Measurements from ENCODE around the gene SLC25A47. TPM values are rescaled to one million over a fixed set of nuclear protein-coding genes. Genes with fewer than 3 reads are reported as not detected.
A peak's percentile ranks its signal among the peaks of the same experiment; 100 is the strongest.

SLC25A47 gene
- total RNA-seq, 1 experiment from 2014 or later = not detected

DNA sequence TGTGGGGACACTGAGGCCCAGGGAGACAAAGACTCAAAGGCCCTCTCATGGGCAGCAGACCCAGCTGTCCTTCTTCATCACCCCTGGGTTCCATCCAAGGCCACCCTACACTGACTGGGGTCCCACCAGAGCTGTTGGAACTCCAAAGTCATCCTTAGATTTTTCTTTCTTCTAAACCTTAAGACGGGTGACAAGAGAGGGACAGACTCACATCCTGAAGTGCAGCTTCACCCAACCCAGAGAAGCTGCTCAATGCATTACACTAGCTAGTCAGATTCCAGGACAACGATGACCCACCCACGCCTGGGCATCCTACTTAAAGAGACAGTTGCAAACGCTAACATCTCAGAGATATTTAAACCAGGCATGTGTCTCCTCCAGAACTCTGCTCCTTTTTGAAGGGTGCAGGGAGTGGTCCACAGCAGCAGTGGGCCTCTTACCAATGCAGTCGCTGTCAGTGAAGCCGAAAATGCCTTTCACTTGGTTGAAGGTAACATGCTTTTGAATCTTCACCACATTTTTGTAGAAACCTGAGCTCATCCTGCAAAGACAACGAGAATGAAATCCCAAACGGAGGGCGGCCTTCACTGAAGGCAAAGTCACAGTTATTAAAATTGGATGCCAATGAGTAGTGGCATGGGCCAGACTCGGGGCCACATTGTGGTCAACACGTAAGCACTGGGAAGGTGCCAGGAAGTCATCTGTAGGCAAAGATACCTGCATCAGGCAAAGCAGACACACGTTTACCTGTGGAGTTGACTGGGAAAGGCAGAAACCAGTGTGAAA is 23.4 kb downstream of the SLC25A47 start:
- DNase-seq (ENCODE audit: low read depth) = no peak

DNA sequence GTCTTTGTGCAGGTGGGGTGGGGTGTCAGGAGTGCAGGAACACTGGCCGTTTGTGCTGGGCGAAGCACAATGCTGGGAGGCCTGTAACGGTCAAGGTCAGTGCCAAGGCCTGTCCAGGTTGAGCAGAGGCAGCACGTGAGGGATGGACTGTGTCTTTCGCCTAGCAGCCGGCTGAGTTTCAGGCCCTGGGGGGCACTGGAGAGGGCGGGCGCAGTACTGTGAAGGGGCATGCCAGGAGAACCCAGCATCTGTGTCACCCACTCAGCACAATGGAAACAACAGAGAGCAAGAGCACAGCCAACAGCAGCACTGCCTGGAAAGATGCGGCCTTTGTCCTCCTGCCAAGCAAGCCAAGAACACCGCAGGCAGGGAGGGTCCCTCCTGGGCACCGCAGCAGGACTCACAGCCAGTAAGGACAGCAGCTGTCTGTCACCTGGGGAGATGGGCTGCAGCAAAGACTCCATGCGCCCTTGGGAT is 25.2 kb downstream of the SLC25A47 start:
- DNase-seq (ENCODE audit: low read depth) = no peak

DNA sequence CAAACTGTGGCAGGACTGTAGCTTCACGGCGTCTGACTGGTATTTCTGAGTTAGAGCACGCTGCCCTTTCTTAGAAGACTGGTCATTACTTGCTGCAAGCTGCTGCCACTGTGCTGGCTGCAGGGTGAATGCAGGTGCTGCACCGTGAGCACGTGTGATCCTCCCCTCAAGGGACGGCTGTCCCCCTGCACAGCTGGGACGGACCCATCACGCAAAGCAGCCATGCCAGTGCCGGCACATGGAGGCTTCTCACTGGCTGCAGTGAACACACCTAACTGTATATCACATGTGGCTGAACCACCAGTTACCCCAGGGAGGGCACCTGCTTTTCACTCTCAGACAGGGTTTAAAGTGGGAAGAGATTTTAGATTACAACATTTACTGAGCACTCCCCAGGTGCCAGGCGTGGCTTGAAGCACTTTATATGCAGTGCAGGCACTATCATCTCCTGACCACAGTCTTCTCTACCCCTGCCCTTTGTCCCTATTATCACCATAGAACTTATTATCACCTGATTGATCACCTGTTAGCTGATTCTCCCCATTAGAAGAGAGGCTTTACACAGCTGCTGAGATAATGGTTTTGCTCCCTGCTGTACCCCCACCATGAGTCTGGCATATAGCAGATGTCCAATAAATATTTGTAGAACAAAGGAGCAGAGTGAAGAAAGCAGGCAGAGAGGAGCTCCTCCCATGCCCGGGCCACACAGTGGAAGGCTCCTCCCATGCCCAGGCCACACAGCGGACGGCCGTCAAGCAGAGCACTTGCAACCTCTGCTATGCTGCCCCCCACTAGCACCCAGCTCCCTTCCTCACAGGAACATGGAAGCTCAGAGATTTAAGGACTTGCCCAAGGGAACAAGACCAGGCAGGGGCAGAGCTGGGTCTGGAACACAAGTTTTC is 25.9 kb downstream of the SLC25A47 start:
- no peak for DNase-seq (ENCODE audit: low read depth)

DNA sequence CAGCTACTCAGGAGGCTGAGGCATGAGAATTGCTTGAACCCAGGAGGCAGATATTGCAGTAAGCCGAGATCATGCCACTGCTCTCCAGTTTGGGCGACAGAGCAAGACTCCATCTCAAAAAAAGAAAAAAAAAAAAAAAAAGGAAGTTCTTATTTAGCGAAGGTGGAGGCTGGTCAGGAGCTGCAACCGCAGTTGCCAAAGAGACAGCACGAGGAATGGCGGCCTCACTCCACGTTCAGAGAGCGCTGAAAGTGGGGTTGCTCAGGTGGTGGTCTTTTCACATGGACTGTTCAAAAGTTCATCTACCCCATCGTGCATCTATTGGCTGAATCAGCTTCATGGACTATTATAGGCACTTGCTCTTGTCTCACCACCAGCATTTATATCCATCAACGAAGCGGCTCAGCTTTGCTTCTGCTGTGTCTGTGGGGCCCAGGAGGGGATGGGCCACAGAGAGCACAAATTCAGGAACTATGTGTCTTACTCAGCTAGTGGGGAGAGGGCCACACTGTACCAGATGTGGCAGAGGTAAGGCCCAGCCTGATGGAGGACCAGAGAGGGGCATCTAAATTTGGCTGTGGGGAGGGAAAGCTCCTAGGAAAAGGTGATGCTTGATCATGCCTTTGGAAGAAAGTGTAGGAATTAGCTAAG is 27.3 kb downstream of the SLC25A47 start:
- no peak for DNase-seq (ENCODE audit: low read depth)

DNA sequence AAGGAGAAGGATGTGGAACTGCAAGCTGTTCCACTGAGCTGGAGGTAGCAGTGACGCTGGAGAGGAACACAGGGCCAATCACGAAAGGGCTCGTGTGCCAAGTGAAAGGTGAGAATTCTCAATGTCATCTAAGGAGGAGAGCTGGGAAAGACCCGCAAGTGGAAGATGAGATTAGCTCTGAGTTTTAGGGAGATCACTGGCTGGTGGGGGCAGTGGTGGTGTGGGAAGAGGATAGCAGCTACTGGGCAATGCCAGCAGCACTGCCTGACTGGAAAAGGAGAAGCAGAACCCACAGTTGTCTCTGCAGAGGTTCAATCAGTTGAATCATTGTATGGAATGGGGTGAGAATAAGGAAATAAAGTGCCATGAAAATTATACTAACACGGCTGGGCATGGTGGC is 27.8 kb downstream of the SLC25A47 start:
- no peak for DNase-seq (ENCODE audit: low read depth)

DNA sequence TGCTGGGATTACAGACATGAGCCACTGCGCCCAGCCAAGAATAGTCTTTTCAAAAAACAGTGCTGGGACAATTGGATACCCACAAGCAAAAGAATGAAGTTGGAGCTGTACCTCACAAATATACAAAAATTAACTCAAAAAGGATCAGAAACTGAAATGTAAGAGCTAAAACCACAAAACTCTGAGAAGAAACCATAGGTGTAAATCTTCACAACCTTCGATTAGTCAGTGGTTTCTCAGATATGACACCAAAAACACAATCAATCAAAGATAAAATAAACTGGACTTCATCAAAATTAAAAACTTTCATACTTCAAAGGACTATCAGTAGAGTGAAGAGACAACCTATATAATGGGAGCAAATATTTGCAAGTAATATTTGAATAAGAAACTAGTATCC is 35.3 kb downstream of the SLC25A47 start:
- no peak for DNase-seq (ENCODE audit: low read depth)

DNA sequence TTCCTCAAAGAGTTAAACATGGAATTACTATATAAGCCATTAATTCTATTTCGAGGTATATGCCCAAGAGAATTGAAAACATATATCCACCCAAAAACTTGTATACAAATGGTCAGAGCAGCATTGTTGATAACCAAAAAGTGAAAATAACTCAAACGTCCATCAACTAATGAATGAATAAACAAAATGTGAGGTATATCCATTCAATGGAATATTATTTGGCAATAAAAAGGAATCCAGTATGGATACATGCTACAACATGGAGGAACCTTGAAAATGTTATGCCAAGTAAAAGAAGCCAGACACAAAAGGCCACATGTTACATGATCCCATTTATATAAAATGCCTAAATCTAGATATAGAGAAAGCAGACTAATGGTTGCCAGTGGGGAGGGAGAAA is 36.0 kb downstream of the SLC25A47 start:
- no peak for DNase-seq (ENCODE audit: low read depth)

DNA sequence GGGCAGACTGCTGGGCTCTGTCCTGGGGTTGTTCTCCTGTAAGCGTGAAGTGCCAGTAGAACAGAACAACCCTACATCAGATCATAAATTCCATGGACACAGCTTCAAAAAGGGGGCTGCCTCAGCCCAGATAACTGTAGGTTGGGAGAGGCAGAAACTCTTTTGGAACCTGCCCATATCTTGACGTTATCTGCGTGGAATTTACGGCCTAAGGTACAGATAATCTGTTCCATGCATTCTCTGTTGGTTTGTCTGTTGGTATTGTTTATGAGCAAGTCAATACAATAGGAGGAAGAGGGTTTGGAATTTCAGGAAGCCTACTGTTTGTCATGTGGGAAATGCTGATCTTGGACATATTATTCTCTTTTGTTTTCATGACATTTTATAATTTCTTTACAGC is 36.7 kb downstream of the SLC25A47 start:
- no peak for DNase-seq (ENCODE audit: low read depth)

DNA sequence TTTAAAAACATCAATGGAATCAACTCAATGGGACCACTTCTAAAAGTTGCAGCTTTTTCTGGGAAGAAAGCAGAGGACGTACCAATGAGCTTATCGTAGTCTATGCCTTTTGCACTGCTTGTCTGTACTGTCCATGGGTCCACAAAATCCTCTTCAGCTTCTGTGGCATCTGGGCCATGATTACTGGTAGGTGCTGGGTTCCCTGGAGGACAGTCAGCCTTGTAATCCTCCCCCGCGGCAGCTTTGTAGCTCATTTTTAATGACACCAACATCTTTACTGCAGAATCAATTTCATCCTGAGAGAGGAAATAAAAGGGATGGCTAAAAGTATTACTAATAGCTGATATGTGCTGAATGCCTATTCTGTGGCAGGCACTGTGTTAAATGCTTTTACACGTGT is 38.5 kb downstream of the SLC25A47 start:
- no peak for DNase-seq (ENCODE audit: low read depth)

DNA sequence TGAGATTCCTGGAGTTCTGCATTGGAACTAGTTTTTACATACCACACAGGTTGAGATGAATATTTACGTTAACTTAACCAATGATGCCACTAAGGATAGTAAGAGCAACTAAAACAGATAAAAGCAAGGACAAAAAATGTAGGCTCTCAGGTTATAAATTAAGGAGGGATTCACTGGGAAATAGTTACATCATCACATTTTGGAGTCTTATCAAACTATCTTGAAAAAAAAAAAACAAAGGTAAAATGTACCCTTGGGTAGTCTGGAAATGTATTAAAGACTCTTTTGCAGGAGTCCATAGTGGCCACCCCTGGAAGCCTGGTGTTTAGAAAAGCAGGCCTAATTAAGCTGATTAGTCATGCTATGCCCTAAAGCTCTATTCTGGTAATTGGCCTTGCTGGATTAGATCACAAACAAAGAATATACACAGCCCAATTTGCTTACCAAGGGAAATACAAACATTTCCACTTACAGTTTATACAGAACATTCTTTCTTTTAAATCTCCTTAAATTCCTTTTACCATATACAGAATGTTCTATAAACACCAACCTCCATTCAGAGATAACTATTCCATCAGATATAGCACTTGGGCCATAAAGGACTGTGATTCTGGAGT is 39.3 kb downstream of the SLC25A47 start:
- no peak for DNase-seq (ENCODE audit: low read depth)

DNA sequence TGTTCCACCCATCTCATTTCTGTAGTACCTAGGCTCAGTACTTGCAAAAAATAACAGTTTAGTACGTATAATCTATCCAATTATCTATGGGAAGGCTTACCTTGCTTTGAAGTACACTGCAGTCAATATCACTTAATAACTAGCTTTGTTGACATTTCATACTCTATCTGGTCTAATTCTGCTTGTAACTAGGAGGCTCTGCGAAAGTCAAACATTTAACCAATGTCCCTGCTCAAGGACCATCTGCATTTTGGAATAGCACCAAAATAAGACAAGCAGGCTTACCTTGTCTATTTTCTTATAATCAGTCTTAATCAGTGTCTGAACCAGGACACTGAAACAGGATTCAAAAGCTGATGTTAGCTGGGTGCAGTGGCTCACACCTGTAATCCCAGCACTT is 39.9 kb downstream of the SLC25A47 start:
- DNase-seq (ENCODE audit: low read depth) = no peak

DNA sequence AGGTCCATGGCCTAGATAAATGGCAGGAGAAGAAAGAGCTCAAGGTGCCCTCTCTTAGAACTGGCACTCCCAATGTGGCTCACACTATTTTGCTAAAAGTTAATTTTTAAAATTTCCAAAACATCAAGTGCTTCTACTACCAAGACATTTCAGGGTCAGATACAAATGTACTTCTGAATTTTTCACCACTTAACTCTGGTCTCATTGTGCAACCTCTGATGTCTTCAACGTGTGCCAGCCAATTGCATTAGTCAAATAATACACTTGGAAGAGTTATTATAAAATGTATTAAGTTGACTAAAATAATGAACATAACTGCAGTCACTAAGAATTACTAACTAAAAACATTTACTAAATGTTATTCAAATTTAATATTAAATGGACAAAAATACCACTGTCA is 41.3 kb downstream of the SLC25A47 start:
- DNase-seq (ENCODE audit: low read depth) = no peak

DNA sequence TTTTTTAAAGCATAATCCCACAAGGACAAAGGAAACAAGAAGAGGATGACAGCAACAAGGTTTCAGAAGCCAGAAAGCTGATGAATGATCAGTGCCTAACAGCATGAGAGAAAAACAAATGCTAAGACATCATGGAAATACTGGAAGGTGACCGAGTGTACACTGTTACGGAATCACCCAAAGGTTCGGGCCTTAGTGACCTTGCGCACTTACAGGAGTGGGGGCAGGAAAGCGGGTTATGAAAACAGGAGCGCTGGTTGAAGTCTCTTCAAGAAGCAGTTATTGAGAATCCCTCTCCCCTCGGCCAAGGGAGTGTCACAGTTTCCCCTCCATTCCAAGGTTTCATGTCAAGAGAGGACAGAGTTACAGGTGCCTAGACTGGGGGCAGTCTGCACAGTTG is 42.6 kb downstream of the SLC25A47 start:
- DNase-seq (ENCODE audit: low read depth) = no peak

DNA sequence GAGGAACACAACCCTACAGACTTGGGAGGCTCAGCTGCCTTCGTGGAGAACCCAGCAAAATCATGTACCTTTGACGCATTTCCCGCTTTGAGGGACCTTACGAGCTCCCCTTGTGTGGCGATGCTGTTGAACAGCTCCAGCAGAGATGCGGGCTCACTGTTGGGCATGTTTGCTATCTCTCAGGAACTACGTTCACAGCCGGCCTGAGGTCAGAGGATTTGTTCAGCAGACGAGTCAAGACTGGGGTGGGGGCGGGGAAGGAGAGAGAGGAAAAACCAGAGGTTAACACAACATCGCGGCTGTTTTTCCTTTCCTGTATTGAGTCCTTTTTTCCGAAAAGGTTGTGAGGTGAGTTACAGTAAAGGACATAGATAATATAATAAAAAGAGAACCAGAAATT is 45.9 kb downstream of the SLC25A47 start:
- DNase-seq (ENCODE audit: low read depth) = no peak

DNA sequence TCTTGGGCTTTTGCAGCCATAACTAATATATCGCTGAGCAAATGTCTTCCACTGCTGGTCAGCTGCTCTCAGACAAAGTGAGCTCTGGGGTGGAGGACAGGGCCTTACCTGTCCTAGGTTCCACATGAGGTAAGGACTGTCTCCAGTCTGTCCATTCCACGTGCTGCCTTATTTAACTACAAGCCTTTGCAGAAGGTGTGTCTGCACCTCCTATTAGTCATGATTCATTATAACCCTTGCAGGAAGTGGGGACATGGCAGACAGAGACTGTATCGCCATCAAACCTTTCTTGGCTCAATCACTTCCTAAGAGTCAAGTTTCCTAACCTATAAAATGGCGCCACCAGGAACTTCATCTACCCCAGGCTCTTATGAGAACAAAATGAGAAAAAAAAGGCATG is 46.9 kb downstream of the SLC25A47 start:
- DNase-seq (ENCODE audit: low read depth) = no peak

DNA sequence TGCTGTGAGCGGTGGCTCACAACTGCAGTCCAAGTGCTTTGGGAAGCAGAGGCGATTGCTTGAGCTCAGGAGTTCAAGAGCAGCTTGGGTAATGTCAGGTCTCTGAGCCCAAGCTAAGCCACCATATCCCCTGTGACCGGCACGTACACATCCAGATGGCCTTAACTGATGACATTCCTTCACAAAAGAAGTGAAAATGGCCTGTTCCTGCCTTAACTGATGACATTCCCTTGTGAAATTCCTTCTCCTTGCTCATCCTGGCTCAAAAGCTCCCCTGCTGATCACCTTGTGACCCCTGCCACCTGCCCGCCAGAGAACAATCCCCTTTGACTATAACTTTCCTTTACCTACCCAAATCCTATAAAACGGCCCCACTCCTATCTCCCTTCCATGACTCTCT is 48.6 kb downstream of the SLC25A47 start:
- no peak for DNase-seq (ENCODE audit: low read depth)

DNA sequence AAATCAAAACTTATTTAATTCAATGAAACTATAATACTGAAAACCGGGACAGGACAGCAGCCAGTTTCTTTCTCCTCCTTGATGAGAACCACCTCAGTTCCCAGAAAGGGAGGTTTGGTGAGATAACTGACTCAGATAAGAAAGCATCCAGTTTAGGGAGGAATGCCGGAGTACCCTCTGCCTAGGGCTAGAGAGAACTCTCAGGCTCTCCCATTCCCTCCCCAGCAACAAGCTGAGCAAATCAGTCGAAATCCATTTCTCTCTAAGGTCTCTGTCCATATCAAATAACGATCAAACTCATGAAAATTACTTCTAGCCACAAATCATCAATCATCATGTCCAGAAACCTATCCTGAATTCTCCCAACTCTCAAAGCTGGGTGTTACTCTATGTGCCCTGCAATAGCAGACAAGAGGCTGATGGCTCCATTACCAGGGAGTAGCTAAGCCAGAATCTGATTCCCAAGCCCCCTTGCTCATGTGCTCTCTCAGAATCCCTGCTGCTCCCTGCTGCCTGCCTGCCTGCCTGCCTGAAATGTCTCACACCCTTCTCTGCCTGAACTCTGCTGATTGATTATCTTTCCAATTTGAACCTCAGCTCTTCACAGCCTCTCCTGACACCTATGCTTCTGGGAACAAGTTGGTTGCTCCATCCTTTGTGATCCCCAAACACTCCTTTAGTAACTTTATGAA is 49.4 kb downstream of the SLC25A47 start:
- no peak for DNase-seq (ENCODE audit: low read depth)

DNA sequence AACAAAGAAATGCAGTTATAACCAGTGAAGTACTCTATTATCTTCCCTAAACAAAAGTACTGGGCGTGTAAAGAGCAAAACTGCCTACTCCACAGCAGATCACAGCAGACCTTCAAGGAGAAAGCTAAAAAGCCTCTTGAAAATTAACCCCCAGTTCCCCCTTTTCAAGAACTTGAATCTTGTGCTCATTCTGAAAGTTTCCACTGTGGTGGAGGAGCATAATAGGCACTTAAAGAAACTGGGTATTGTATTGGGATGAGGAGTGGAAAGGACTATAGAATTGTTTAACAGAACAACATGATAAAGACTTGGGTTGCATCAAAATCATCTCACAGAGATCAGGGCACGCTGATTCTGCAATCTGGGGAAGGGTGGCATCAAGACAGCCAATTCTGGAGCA is 51.1 kb downstream of the SLC25A47 start:
- no peak for DNase-seq (ENCODE audit: low read depth)

DNA sequence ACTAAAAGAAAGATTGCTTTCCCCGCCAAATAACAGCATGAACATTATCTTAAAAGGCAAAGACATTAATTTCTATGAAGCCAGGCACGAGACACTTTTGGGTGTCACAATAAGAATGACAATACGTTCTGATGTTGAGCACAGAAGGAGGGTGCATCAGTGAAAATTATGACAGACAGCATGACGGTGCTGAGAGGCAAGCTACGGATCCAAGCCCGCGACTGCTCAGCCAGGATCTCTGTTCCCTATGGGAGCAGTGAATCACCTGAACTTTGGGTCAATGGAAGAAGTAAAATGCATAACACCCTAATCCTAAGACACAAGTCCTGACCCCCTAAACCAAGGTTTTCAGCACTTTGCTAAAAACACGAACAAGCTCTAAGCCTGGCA is 51.7 kb downstream of the SLC25A47 start:
- no peak for DNase-seq (ENCODE audit: low read depth)

DNA sequence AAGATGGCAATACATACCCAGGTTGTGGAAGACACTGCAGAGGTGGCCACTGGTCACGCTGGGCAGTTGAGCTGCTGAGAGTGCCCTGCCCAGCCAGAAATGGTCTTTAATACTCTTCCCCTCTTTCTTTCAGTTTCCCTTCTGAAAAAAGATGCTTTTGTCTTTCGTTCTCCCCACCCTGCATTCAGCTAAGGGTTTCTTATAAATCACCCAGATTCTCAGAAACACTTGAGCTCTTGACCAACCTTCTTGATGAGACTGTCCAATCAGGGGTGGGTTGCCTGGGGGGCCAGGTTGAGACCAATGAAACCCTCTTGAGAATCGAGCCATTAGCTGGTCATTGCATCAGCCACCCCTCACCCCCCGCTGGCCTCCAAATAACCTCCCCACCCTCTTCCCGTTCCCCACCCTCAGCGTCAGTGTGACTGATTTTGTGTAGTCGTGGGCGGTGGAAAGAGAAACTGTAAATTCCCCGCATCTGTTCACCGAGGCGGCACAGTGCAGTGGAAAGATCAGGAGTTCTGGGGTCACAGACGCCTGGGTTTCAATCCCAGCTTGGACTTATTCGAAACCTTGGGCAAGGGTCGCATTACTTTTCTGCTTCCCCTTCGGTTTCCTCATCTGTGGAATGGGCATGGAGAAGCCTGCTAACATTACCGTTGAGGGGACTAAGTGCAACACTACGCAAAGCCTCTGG is 52.3 kb downstream of the SLC25A47 start:
- peak; percentile 93 for DNase-seq (ENCODE audit: low read depth)
